ENCODE results near the gene RBM42. TPM values are rescaled to one million over a fixed set of nuclear protein-coding genes. Genes with fewer than 3 reads are reported as not detected.
"Not testable (repeated sequence)": the region's sequence is repeated elsewhere in the genome, so short reads cannot be mapped to it uniquely, and the experiment has no call there.

RBM42 gene
- total RNA-seq, 1 donor from 2014 or later: 45.4 TPM

DNA sequence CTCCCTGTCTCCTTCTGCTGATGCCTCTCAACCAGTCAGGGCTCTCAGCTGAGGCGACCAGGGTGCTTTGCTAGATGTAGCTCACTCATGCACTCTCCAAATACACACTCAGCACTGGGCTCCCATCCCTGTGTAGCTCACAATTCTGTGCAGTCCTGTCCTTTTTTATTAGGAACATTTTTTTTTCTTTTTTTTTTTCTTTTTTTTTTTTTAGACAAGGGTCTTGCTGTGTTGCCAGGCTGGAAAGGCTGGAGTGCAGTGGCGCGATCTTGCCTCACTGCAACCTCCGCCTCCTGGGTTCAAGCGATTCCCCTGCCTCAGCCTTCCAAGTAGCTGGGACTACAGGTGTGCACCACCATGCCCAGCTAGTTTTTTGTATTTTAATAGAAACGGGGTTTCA lies 26.0 kb downstream of the RBM42 start:
- not testable (repeated sequence) for DNase-seq

DNA sequence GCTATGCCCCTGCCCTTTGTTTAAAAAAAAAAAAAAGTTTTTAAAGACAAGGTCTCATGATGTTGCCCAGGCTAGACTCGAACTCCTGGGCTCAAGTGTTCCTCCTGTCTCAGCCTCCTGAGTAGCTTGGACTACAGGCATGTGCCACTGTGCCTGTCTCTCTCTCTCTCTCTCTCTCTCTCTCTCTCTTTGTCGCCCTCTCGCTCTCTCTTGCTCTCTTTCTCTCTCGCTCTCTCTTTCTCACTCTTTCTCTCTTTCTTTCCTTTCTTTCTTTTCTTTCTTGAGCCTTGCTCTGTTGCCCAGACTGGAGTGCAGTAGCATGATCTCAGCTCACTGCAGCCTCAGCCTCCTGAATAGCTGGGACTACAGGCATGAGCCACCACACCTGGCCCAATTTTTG lies 26.8 kb downstream of the RBM42 start:
- DNase-seq: no peak

DNA sequence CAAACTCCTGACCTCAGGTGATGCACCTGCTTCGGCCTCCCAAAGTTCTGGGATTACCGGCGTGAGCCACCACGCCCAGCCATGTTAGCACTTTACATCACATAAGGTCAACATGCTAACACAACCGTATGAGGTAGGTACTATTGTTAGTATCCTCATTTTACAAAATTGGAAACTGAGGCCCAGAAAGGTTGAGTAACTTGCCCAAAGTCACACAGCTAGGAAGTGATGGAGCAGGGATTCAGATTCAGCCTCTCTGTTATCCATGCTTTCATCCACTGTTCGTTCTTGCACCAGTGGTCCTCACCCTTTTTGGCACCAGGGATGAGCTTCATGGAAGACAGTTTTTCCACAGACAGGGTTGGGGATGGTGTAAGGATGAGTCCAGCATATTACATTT lies 27.9 kb downstream of the RBM42 start:
- no peak for DNase-seq

DNA sequence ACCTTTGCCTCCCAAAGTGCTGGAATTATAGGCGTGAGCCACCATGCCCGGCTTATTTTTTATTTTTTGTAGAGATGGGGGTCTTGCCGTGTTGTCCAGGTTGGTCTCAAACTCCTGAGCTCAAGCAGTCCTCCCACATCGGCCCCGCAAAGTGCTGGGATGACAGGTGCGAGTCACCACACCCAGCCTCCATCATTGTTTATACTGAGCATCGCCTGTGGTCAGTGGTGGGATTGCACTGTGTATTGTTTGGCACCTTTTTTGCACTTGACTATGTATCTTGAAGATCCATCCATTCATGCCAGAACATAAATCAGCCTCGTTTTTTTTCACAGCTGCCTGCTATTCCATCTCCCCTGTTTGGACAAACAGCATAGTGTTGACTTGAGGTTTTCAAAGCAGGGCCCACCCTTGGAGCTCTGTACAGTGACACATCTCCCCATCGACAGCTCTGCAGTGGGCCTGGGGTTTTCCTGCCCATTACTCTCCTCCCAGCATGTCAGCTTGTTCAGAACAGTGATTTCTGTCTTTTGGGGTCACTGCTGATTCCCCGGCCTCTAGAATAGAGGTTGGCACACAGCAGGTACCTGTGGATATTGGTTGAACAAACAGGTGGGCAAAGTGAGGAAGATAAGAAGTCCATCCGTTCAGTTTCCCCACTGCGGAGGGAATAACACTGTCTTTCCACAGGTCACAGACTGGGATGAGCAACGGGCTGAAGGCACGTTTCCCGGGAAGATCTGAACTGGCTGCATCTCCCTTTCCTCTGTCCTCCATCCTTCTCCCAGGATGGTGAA lies 29.3 kb downstream of the RBM42 start:
- DNase-seq: no peak

GRCh38 chr19:35661995-35662340 lies 33.1 kb downstream of the RBM42 start:
- DNase-seq: no peak

GRCh38 chr19:35663981-35664380 lies 35.1 kb downstream of the RBM42 start:
- no peak for DNase-seq

DNA sequence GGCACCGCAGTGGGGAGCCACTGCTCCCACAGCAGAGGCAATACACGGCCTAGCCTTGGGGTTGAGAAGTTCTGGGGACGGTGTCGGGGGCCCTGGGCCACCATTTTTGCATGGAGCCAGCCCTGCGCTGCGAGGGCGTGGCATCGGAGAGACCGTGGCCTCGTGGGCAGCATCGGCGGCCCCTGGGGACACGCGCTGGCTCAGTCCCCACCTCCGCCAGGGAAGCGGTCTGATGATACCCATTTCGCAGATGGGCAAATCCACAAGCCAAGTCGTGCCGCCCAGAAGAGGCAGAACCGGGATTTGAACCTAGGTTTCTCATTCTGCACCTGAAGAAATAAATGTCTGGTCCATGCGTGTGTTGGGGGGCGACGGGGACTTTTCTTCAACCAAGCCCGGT lies 36.3 kb downstream of the RBM42 start:
- DNase-seq: no peak

GRCh38 chr19:35665604-35666003 lies 36.8 kb downstream of the RBM42 start:
- no peak for DNase-seq

- DNase-seq: no peak
These were observed 37.5 kb downstream of the RBM42 start, which contains the start of gene UPK1A for GRCh38 chr19:35666251-35666913. Gene UPK1A (plus strand): TSS chr19:35666517. CDS start chr19:35666813, 296 bp downstream.

- DNase-seq: no peak
These were observed 40.7 kb downstream of the RBM42 start for GRCh38 chr19:35669566-35669965.

DNA sequence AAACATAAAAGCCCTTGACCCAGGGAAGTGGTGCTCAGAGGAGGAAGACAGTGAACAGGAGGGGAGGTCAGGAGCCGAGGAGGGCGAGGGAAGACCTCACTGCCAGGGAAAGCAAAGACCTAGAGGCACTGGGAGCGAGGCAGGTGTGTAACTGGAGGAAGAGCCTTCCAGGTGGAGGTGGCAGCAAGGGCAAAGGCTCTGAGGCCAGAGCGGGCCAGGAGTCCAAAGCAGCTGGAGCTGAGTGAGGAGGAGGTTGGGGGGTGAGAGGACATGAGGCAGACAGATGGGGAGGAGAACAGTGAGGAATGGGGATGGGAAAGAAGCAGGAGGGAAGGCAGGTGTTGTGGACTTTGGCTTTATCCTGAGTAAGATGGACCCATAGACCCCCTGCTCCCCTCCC lies 41.1 kb downstream of the RBM42 start:
- DNase-seq: no peak

DNA sequence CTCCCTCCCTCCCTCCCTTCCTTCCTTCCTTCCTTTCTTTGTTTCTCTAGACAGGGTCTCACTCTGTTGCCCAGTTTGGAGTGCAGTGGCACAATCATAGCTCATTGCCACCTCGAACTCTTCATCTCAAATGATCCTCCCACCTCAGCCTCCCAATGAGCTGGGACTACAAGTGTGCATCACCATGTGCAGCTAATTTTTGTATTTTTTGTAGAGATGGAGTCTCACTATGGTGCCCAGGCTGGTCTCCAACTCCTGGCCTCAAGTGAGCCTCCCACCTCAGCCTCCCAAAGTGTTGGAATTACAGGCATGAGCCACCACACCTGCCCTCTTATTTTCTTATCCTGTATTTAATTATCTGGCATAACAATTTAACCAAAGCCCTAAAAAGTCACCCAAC lies 41.9 kb downstream of the RBM42 start:
- DNase-seq: no peak

- no peak for DNase-seq
These were observed 43.0 kb downstream of the RBM42 start for GRCh38 chr19:35671818-35672217.

- peak; percentile 44 for DNase-seq
These were observed 44.4 kb downstream of the RBM42 start for GRCh38 chr19:35673121-35673804.

DNA sequence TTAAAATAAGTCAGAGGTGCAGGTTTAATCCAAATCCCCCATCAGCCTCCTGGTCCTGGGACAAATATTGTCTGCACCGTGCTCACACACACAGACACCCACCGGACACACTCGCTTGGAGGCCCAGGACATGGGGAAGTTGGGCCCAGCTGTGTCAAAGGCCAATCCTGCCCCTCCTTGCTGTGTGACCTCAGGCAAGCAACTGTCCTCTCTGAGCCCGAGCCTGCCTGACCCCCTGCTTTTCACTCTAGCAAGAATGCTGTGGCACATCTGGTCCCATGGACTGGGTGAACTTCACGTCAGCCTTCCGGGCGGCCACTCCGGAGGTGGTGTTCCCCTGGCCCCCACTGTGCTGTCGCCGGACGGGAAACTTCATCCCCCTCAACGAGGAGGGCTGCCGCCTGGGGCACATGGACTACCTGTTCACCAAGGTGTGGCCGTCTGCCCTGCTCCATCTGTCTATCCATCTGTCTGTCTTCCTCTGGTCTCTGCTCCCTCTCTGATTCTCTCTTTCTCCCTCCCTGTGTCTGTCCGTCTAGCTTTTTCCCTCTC lies 46.8 kb downstream of the RBM42 start:
- no peak for DNase-seq

Other genes starting within 250 kb of the RBM42 start
- not detected in 2 replicates for gene FFAR2, start 180.8 kb upstream of the RBM42 start, total RNA-seq
- gene KRTDAP, start 138.6 kb upstream of the RBM42 start, total RNA-seq: not detected in 2 replicates
- 0.34 TPM in 1 of 2 replicates, not detected in the other for gene DMKN, start 115.4 kb upstream of the RBM42 start, total RNA-seq
- gene SBSN, start 100.7 kb upstream of the RBM42 start, total RNA-seq: 0.09 TPM in 1 of 2 replicates, not detected in the other
- not detected in 2 replicates for gene GAPDHS, start 95.6 kb upstream of the RBM42 start, total RNA-seq
- gene TMEM147, start 83.4 kb upstream of the RBM42 start, total RNA-seq: 57.4 and 68.8 TPM in 2 replicates
- gene ATP4A, start 65.4 kb upstream of the RBM42 start, total RNA-seq: not detected in 2 replicates
- gene PMIS2, start 42.9 kb upstream of the RBM42 start, total RNA-seq: not detected in 2 replicates
- 4.8 and 11.1 TPM in 2 replicates for gene HAUS5, start 16.3 kb upstream of the RBM42 start, total RNA-seq
- gene ETV2, start 12.7 kb downstream of the RBM42 start, total RNA-seq: 0.09 and 0.17 TPM in 2 replicates
- 236 and 493 TPM in 2 replicates for gene COX6B1, start 19.3 kb downstream of the RBM42 start, total RNA-seq
- 0.09 TPM in 1 of 2 replicates, not detected in the other for gene UPK1A, start 37.5 kb downstream of the RBM42 start, total RNA-seq
- not detected in 2 replicates for gene ZBTB32, start 75.5 kb downstream of the RBM42 start, total RNA-seq
- gene KMT2B, start 89.0 kb downstream of the RBM42 start, total RNA-seq: 7.3 and 15.4 TPM in 2 replicates
- gene IGFLR1, start 113.4 kb downstream of the RBM42 start, total RNA-seq: 1.9 and 2.2 TPM in 2 replicates
- 2.9 and 7.8 TPM in 2 replicates for gene U2AF1L4, start 116.4 kb downstream of the RBM42 start, total RNA-seq
- gene PSENEN, start 116.6 kb downstream of the RBM42 start, total RNA-seq: 15.1 and 16.1 TPM in 2 replicates
- gene LIN37, start 119.5 kb downstream of the RBM42 start, total RNA-seq: 4.7 and 8.2 TPM in 2 replicates
- 0.17 and 1.2 TPM in 2 replicates for gene HSPB6, start 128.0 kb downstream of the RBM42 start, total RNA-seq
- gene PROSER3, start 129.1 kb downstream of the RBM42 start, total RNA-seq: 3.3 and 3.7 TPM in 2 replicates
- gene ARHGAP33, start 146.5 kb downstream of the RBM42 start, total RNA-seq: 4.7 and 4.8 TPM in 2 replicates
- gene PRODH2, start 183.8 kb downstream of the RBM42 start, total RNA-seq: not detected in 2 replicates
- gene NPHS1, start 223.5 kb downstream of the RBM42 start, total RNA-seq: not detected in 2 replicates
- gene KIRREL2, start 227.9 kb downstream of the RBM42 start, total RNA-seq: not detected in 2 replicates
- 1.9 and 2.5 TPM in 2 replicates for gene APLP1, start 239.5 kb downstream of the RBM42 start, total RNA-seq

Measured in dermis blood vessel endothelial cell (primary cell).